ENCODE data around the gene EPAS1. TPM values are rescaled to one million over a fixed set of nuclear protein-coding genes. Genes with fewer than 3 reads are reported as not detected.
A peak's percentile ranks its signal among the peaks of the same experiment; 100 is the strongest.

Gene EPAS1
- total and polyA plus RNA-seq, 2 of the 13 experiments (the other 11 are each of a cell fraction or from before 2014, with no cell fraction given) = 47.1 to 182 TPM

GRCh38 chr2:46315103-46315890, 18.1 kb downstream of the EPAS1 start (continued):
- TF ChIP-seq ZFAT (CRISPR knock-in tag; conservative IDR thresholded peaks at IDR 0.05) (no peak), HBP1 (CRISPR knock-in tag; IDR thresholded peaks at IDR 0.05; ENCODE audit: low read depth) (peak; percentile 62; the same call in 1 of the 2 replicates), ZNF280D (CRISPR knock-in tag; IDR thresholded peaks at IDR 0.05) (peak; percentile 95), ZNF205 (CRISPR knock-in tag; IDR thresholded peaks at IDR 0.05) (peak; percentile 93; the same call in 1 of the 2 replicates), NR2F6 (IDR thresholded peaks at IDR 0.05) (no peak; the same call in none of the 2 replicates), NR2F6 (CRISPR knock-in tag; IDR thresholded peaks at IDR 0.05) (peak; percentile 77), CBX1 (IDR thresholded peaks at IDR 0.05; ENCODE audit: low read depth) (peak; percentile 13), HNF4A (CRISPR knock-in tag; IDR thresholded peaks at IDR 0.05) (peak; percentile 96), MAFK (conservative IDR thresholded peaks at IDR 0.05 in 1 of 2, IDR thresholded peaks at IDR 0.05 in 1 of 2; ENCODE audit: low read length in 2 of 2) (no peak), ZEB1 (IDR thresholded peaks at IDR 0.05; ENCODE audit: insufficient replicate concordance, low read depth) (peak; percentile 37), ZNF841 (CRISPR knock-in tag; IDR thresholded peaks at IDR 0.05; ENCODE audit: borderline replicate concordance) (no peak), PAX8 (CRISPR knock-in tag; IDR thresholded peaks at IDR 0.05; ENCODE audit: borderline replicate concordance) (no peak), MXI1 (IDR thresholded peaks at IDR 0.05; ENCODE audit: borderline replicate concordance, low read depth, low read length) (peak; percentile 64; the same call in 1 of the 3 replicates), TP53 (CRISPR knock-in tag; conservative IDR thresholded peaks at IDR 0.05) (peak; percentile 83; the same call in 1 of the 2 replicates), FOXO1 (CRISPR knock-in tag; IDR thresholded peaks at IDR 0.05) (peak; percentile 67; the same call in 1 of the 2 replicates), ZNF451 (CRISPR knock-in tag; IDR thresholded peaks at IDR 0.05) (peak; percentile 77; the same call in 1 of the 2 replicates), ZNF414 (CRISPR knock-in tag; IDR thresholded peaks at IDR 0.05) (peak; percentile 98), ZBTB1 (CRISPR knock-in tag; IDR thresholded peaks at IDR 0.05; ENCODE audit: borderline replicate concordance) (no peak), ZNF484 (CRISPR knock-in tag; IDR thresholded peaks at IDR 0.05; ENCODE audit: borderline replicate concordance, low read depth) (no peak), ZNF558 (CRISPR knock-in tag; IDR thresholded peaks at IDR 0.05; ENCODE audit: borderline replicate concordance) (peak; percentile 32; the same call in 1 of the 2 replicates), ELF4 (CRISPR knock-in tag; IDR thresholded peaks at IDR 0.05; ENCODE audit: borderline replicate concordance) (0 out of 2 replicates have a peak, but pooled peaks have one; percentile 40), GATA4 (IDR thresholded peaks at IDR 0.05; ENCODE audit: borderline replicate concordance, low read depth) (0 out of 2 replicates have a peak, but pooled peaks have one; percentile 20), SMC3 (IDR thresholded peaks at IDR 0.05; ENCODE audit: low read length) (peak; percentile 17; the same call in 1 of the 2 replicates), ZSCAN21 (CRISPR knock-in tag; IDR thresholded peaks at IDR 0.05; ENCODE audit: borderline replicate concordance) (peak; percentile 71; the same call in 1 of the 2 replicates)
- TF ChIP-seq, protein P1, sequence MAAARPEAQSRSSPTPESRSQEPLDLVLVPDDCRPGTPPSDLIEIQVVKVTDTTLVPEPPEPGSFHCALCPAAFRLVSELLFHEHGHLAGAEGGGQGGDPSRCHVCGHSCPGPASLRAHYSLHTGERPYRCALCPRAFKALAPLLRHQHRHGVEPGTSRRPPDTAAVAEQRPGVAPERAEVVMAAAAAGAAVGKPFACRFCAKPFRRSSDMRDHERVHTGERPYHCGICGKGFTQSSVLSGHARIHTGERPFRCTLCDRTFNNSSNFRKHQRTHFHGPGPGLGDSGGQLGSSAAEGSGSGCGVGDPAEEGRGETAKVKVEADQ (CRISPR knock-in tag; IDR thresholded peaks at IDR 0.05; ENCODE audit: borderline replicate concordance) = no peak
